Muscle layer of colon (tissue), 2 donors: ENCODE results near the gene FGF8.

Source experiments
- H3K27ac ChIP-seq: one replicate; pipeline ENCODE4 v1.7.0; 2013; ENCODE audit warnings: low read depth, mild to moderate bottlenecking, low read length, moderate library complexity
- H3K27me3 ChIP-seq, 2 donors: one replicate each; pipeline ENCODE4 v1.7.0; 2013; ENCODE audit warnings: low read length in 2 of 2, mild to moderate bottlenecking in 2 of 2; ENCODE audit not compliant: insufficient read depth in 2 of 2, control insufficient read depth in 1 of 2
- H3K36me3 ChIP-seq: one replicate; pipeline ENCODE4 v1.7.0; 2013; ENCODE audit warnings: mild to moderate bottlenecking, low read length; ENCODE audit not compliant: insufficient read depth
- H3K4me1 ChIP-seq: one replicate; pipeline ENCODE4 v1.7.0; 2013; ENCODE audit warnings: mild to moderate bottlenecking, low read length; ENCODE audit not compliant: insufficient read depth
- H3K4me3 ChIP-seq, 2 donors: one replicate each; pipeline ENCODE4 v1.7.0; 2013; ENCODE audit warnings: low read length in 2 of 2, low read depth in 1 of 2, mild to moderate bottlenecking in 1 of 2, moderate library complexity in 1 of 2
- H3K9ac ChIP-seq: one replicate; pipeline ENCODE4 v1.7.0; 2013; ENCODE audit warnings: low read length
- H3K9me3 ChIP-seq: one replicate; pipeline ENCODE4 v1.7.0; 2013; ENCODE audit warnings: mild to moderate bottlenecking, low read length
- donor health status: abdominal sarcoma.
- donor health status: Adenocarcinoma of cecum.

The FGF8 gene, protein sequence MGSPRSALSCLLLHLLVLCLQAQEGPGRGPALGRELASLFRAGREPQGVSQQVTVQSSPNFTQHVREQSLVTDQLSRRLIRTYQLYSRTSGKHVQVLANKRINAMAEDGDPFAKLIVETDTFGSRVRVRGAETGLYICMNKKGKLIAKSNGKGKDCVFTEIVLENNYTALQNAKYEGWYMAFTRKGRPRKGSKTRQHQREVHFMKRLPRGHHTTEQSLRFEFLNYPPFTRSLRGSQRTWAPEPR

DNA sequence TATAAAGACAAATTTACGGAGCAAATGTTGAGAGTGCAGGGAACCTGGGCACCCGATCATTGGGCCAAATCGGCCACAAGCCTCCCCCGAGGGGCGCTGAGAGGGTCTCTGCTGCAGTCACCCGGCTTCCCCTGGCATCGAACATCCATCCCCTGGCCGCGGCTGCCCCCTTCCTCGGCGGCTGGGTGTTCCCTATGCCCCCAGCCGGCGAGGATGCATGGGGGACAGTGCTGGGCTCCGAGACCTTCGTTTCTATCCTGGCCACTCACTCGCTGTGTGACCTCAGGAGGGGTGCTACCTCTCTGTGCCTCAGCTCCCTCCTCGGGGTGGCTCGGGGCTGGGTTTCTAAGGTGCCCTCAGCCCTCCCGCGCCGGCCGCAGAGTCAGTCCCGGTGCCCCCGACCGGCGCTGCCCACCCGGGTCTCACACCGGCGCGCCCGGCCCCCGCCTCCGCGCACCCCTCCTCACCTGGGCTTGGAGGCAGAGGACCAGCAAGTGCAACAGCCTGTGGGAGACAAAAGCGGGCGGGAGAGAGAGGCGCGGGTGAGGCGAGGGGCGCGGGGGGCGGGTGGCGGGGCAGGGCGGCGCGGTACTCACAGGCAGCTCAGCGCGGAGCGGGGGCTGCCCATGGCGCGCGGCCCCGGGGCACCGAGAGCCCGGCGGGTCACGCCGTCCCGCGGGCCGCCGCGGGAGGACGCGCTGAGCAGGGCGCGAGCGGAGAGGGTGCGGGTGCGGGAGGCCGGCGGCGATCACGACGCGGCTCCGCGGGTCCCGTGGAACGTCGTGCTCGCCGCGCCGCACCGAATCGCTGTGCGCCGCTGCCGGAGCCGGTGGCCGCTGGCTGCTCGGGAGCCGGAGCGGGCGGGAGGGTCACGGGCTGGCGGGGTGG is at the start of gene FGF8:
Gene FGF8 (minus strand): TSS at position 842 of the 888 bp plus-strand sequence. CDS start 214 bp downstream, at position 628.
- H3K27ac ChIP-seq, result no peak within 1 kb of the TSS
- peaks cover 64 to 95% of the 10 kb centered on the region in 2 donors for H3K27me3 ChIP-seq
- H3K36me3 ChIP-seq, result no peaks in the 10 kb centered on the region
- no peak within 1 kb of the TSS for H3K4me3 ChIP-seq
- no peaks in the 10 kb centered on the region for H3K9me3 ChIP-seq
- no peak within 1 kb of the TSS for H3K9ac ChIP-seq
- peaks cover 17% of the 10 kb centered on the region for H3K4me1 ChIP-seq

DNA sequence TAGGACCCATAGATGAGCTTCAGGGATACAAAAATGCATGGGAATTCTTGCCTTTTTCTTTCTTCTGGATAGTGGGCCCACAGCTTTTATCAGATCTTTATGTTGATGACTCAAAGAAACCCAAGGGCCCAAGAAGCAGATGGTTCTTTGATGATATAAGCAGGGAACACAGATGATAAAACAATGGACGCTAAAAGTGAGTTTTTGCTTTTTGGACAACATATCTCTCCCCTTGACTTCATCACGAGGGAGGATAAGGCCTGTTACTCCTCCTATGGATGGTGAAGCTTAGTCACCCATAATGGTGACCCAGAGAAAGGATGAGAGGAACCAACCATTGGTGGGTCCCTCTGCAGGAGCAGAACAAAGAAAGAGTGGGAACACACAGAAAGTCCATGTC is 48.8 kb upstream of the FGF8 start:
- no peak overlapping the region for H3K4me3 ChIP-seq
- no peak overlapping the region for H3K27ac ChIP-seq
- H3K27me3 ChIP-seq, result no peaks in the 10 kb centered on the region
- H3K9ac ChIP-seq, result no peak overlapping the region
- H3K36me3 ChIP-seq, result peaks cover 6% of the 10 kb centered on the region
- no peaks in the 10 kb centered on the region for H3K9me3 ChIP-seq
- no peaks in the 10 kb centered on the region for H3K4me1 ChIP-seq

DNA sequence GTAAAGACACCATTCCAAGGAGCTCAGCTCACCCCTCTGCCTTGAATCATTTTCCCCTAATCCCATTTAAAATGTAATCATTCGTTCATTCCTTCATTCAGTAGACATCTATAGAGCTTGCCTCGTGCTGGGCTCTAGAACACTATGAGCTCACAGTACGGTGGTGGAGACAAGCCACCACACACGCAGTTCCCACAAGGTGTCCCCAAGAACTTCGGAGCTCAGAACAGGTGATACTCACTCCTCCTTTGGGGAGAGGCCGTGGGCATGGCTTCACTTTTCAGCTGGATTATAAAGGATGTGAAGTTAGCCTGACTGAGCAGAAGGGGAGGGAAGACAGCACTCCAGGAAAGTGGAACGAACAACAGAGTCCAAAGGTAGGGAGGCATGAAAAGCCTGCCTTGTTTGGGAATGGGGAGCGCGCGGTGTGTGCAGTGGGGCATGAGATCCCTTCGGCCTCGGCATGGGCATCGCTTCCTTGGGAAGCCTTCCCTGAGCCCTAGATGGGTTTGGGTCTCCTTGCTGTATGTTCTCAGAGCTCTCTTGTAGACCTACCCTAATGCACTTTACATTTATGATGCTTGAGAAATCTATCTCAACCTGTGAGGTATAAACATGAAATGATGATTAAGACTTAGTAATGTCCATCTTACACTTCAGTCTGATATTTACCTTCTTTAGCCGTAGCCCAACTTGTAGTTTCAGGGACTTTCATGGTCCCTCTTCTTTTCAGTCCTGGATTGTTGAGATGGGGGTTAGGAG is 43.1 kb upstream of the FGF8 start:
- Histone ChIP-seq H3K27ac (peak overlapping the region; percentile 99), H3K9me3 (no peaks in the 10 kb centered on the region), H3K27me3 (no peaks in the 10 kb centered on the region), H3K36me3 (no peaks in the 10 kb centered on the region), H3K4me3 (peak overlapping the region; percentile 33 to 98), H3K9ac (peak overlapping the region; percentile 47), H3K4me1 (peaks cover 20% of the 10 kb centered on the region)

DNA sequence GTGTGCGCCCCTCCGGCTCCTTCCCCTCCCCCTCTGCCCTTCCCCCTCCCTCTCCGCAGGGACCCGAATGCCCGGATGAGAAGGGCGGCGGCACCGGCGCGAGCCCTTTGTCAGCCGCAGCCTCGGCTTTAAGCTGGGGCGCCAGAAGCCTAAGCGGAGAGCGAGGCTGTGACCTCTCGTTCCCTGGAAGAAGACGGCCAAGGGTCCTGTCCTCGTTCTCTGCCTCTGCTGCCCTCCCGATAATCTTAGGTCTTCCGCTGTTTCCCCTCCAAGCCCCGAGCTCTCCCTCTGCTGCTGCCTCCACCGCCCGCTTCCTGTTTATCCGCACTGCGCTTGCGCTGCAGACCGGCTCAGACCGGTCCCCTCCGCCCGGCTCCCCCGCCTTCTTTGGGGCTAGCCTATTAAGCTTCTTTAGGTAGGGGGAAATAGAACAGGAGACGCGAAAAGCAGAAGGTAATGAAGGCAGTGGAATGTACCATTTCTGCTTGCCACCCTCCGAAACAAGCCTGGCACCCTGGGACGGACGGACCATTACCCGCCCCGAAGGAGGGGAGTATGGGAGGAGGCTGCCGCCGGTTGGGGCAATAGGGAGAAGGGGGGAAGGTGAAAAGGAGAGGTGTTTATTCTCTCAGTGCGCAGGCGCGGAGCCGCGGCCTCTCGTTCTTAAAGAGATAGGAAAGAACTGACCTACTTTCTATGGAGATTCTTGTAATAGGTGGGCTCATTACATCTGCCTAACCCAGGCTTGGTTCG is 42.4 kb upstream of the FGF8 start, which contains the start of gene OGA:
Gene OGA (minus strand): TSS at position 326 of the 753 bp plus-strand sequence. CDS start 422 bp downstream, outside the sequence.
- Histone ChIP-seq H3K27me3 (no peaks in the 10 kb centered on the region), H3K4me1 (peaks cover 28% of the 10 kb centered on the region), H3K27ac (peak within 1 kb of the TSS; percentile 99), H3K36me3 (no peaks in the 10 kb centered on the region), H3K9ac (peak within 1 kb of the TSS; percentile 83), H3K9me3 (no peaks in the 10 kb centered on the region), H3K4me3 (peak within 1 kb of the TSS; percentile 98)

DNA sequence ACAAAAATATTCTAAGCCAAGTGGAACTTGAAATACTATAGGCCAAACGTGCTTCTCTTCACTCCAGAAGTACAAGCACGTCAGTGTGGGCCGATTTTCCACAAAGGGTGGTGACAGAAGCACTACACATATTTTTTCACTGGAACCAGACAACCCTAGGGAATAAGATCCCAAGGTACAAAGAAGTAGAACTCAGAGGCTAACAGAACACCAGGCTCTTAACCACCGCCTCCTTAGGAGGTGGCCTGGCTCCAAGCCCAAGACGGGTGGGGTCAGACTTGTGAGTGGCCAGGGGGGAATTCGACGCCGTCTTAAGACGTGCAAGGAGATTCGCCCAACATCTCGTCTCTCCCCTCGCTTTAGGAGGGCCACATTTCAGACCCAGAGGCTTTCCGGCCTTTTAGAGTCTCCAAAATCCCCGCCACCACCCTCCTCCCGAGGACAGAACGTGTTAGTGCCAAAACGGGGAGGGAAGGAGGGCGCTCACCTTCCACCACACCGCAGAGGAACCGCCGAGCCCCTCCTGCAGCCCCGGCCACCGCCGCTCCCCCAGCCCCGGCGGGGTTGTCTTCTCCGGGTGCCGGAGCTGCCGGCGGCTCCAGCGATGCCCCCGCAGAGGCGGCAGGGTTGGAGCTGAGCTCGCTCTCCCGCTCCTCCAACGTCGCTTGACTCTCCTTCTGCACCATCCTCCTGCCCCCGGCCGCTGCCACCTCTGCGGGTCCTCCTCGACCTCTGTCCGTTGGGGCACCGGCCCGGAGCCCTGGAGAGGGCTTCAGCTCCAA is 41.6 kb upstream of the FGF8 start:
- Histone ChIP-seq H3K9me3 (no peaks in the 10 kb centered on the region), H3K4me1 (peaks cover 32% of the 10 kb centered on the region), H3K27ac (peak overlapping the region; percentile 99), H3K27me3 (no peaks in the 10 kb centered on the region), H3K9ac (peak overlapping the region; percentile 83), H3K4me3 (peak overlapping the region; percentile 98), H3K36me3 (no peaks in the 10 kb centered on the region)

DNA sequence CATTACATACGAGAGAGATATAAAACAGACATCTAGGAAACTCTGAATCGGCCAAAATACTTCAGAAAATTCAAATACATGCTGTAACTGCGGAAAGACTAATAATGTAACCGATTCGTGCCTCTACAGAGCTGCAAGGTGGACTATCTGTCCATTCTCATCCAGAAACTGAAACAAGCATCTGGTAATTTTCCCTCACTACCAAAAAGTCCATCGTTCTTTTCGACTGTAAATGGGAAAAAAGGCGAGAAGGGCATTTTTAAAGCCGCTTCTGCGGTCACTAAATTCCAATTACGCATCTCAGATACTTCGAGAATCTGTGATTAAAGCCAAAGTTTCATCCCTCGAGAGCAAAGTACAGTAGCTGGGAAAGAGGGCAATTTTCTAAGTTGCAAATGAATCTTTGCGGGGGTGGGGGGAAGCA is 41.0 kb upstream of the FGF8 start:
- Histone ChIP-seq H3K27me3 (no peaks in the 10 kb centered on the region), H3K27ac (peak overlapping the region; percentile 99), H3K9ac (peak overlapping the region; percentile 83), H3K36me3 (no peaks in the 10 kb centered on the region), H3K9me3 (no peaks in the 10 kb centered on the region), H3K4me1 (peaks cover 36% of the 10 kb centered on the region), H3K4me3 (peak overlapping the region; percentile 98)

DNA sequence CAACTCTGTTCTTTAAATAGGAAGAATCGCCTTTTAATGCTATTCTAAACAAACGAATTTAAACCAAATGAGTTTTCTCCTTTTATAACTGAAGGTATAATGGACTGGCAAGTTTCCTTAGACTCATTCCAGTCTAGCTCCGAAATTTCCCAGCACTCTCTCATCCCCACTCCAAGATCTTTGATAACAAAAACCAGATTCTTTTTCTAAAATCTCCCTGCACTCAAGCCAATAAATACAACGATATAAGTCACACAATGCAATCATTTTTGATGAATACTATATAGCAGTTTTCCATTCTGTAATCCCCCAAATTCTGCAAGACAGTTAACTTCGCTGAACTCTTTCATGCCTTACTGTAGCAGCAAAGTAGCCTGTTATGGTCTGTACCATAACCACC is 40.5 kb upstream of the FGF8 start:
- H3K9me3 ChIP-seq, result no peaks in the 10 kb centered on the region
- peak overlapping the region; percentile 83 for H3K9ac ChIP-seq
- H3K4me1 ChIP-seq, result peaks cover 38% of the 10 kb centered on the region
- H3K4me3 ChIP-seq, result peak overlapping the region; percentile 98
- H3K36me3 ChIP-seq, result no peaks in the 10 kb centered on the region
- no peak overlapping the region for H3K27ac ChIP-seq
- no peaks in the 10 kb centered on the region for H3K27me3 ChIP-seq

DNA sequence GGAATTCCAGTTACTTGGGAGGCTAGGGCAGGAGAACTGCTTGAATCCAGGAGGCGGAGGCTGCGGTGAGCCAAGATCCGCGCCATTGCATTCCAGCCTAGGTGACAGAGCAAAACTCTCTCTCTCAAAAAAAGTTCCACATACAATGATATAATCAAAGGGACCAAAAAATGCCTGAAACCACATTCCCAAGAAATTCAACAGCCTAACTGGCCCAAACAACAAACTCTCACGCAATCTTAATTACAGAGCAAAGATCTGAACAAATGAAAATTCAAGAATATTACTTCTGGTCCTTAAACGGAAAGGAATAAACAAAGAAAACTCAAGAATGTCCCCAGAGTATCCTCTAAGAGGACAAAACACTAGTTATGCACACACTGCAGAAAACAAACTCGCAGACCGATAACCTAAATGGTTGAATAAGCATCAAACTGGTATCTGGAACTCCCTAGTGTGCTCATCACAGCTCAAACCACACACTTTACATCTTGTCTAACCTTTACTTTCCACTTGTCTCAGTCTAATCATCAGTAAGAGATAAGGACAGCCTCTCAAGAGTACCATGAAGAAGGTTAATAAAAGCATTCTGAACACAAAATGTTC is 38.7 kb upstream of the FGF8 start:
- H3K9ac ChIP-seq, result no peak overlapping the region
- peak overlapping the region in 1 of 2 donors; percentile 98 for H3K4me3 ChIP-seq
- no peaks in the 10 kb centered on the region for H3K9me3 ChIP-seq
- H3K36me3 ChIP-seq, result peaks cover 12% of the 10 kb centered on the region
- no peaks in the 10 kb centered on the region for H3K27me3 ChIP-seq
- peaks cover 37% of the 10 kb centered on the region for H3K4me1 ChIP-seq
- H3K27ac ChIP-seq, result no peak overlapping the region

DNA sequence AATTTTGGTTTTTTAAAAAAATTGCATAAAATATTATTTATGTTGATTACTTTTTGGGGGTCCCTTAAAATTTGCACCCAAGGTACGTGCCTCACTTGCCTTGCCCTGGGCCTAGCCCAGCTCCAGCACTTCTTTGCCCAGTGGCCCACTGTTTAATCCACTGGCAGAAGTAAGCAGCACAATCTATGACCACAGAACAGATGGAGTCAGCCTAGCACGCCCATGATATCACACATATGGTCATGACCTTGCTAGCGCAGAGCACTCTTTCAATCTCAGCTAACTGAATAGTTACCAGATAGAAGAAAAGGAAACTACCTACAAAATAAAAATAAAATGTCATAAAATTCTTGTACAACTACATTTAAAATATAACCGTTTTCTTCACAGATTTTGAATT is 36.7 kb upstream of the FGF8 start:
- peaks cover 25% of the 10 kb centered on the region for H3K36me3 ChIP-seq
- no peak overlapping the region for H3K4me3 ChIP-seq
- no peaks in the 10 kb centered on the region for H3K27me3 ChIP-seq
- no peaks in the 10 kb centered on the region for H3K9me3 ChIP-seq
- H3K9ac ChIP-seq, result no peak overlapping the region
- H3K27ac ChIP-seq, result no peak overlapping the region
- peaks cover 31% of the 10 kb centered on the region for H3K4me1 ChIP-seq

DNA sequence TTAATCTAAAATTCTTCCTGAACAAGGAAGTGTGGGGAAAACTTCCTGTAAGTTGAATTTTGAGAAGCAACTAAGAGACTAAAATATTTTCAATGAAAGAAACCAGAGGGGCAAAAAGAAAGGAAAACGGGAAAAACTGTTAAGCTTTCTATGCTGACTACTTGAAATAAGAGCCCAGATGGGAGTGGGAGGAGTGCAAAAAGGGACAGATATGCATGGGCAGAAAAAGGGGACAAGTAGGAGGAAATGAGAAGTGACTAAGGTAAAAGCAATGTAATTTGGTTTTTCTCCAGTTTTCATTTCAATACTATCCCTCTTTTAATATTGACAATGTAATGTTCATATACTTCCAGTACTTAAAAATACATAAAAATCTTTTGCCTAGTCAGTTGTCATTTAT is 31.2 kb upstream of the FGF8 start:
- Histone ChIP-seq H3K4me3 (no peak overlapping the region), H3K27ac (no peak overlapping the region), H3K27me3 (no peaks in the 10 kb centered on the region), H3K9ac (no peak overlapping the region), H3K36me3 (peaks cover 63% of the 10 kb centered on the region), H3K9me3 (no peaks in the 10 kb centered on the region), H3K4me1 (peaks cover 4% of the 10 kb centered on the region)
